Caco-2 (cell line): ENCODE results near the gene TNFAIP8. TPM values are rescaled to one million over a fixed set of nuclear protein-coding genes. Genes with fewer than 3 reads are reported as not detected.

Experiments used
- BruUV-seq: library from RNA; stranded (reverse); fragments of 400-500 nt; replicated peaks from 2 replicates; lab custom pipeline; 2021; lab: Mats Ljungman, UMichigan
- CTCF ChIA-PET: fragments of 300-600 bp; sonication (Branson Sonifier 250); formaldehyde crosslinking; loops from one replicate; lab custom pipeline; 2022; ENCODE audit warnings: antibody characterized with exemption; lab: Charles Lee
- POLR2A ChIA-PET: fragments of 300-600 bp; sonication (Branson Sonifier 250); formaldehyde crosslinking; loops from one replicate; lab custom pipeline; 2022; ENCODE audit warnings: antibody characterized with exemption; lab: Charles Lee
- DNase-seq, 2 experiments: peaks; one replicate each; pipeline versions ENCODE4 v3.0.0 to v3.0.0-alpha.2; 2020 to 2022
- H3K27me3 ChIP-seq: replicated peaks from 2 replicates; pipeline ENCODE4 v1.6.0; 2011; ENCODE audit warnings: low read length; ENCODE audit not compliant: control insufficient read depth, insufficient read depth
- H3K36me3 ChIP-seq: 2 replicates; pipeline ENCODE4 v1.5.1; 2011; ENCODE audit warnings: low read length; ENCODE audit not compliant: control insufficient read depth, insufficient read depth
- H3K4me1 ChIP-seq: fragments of 250-450 bp; sonication (Bioruptor Pico); 2 replicates; pipeline ENCODE4 v1.5.1; 2020; ENCODE audit warnings: mild to moderate bottlenecking
- H3K4me3 ChIP-seq: 2 replicates; pipeline ENCODE4 v1.5.1; 2011; ENCODE audit warnings: low read depth, mild to moderate bottlenecking, control low read depth, low read length
- H3K9me3 ChIP-seq: fragments of 250-450 bp; sonication (Bioruptor Pico); 2 replicates; pipeline ENCODE4 v1.5.1; 2020; ENCODE audit warnings: mild to moderate bottlenecking, moderate library complexity
- H3K27ac Mint-ChIP-seq: one replicate; pipeline ENCODE4 v1.8.0; 2022; ENCODE audit warnings: mixed read lengths; ENCODE audit not compliant: unreplicated experiment
- H3K27me3 Mint-ChIP-seq: one replicate; pipeline ENCODE4 v1.8.0; 2022; ENCODE audit warnings: mixed read lengths; ENCODE audit not compliant: insufficient read depth, unreplicated experiment
- H3K36me3 Mint-ChIP-seq: one replicate; pipeline ENCODE4 v1.8.0; 2022; ENCODE audit warnings: mild to moderate bottlenecking, mixed read lengths; ENCODE audit not compliant: insufficient read depth, unreplicated experiment
- H3K4me1 Mint-ChIP-seq: one replicate; pipeline ENCODE4 v1.8.0; 2022; ENCODE audit warnings: low read depth, mixed read lengths; ENCODE audit not compliant: unreplicated experiment
- H3K4me3 Mint-ChIP-seq: one replicate; pipeline ENCODE4 v1.8.0; 2022; ENCODE audit warnings: mild to moderate bottlenecking, moderate library complexity, mixed read lengths; ENCODE audit not compliant: unreplicated experiment
- H3K9me3 Mint-ChIP-seq: one replicate; pipeline ENCODE4 v1.8.0; 2022; ENCODE audit warnings: mixed read lengths; ENCODE audit not compliant: unreplicated experiment
- intact Hi-C: fragments of 100-400 bp; cut with micrococcal nuclease; formaldehyde crosslinking; loops from one replicate; pipeline ENCODE4 v1.10.0; 2022; ENCODE audit not compliant: unreplicated experiment
- total RNA-seq: library from RNA; stranded (reverse); gene quantifications from 2 replicates; pipeline ENCODE4 v1.2.3, GENCODE V29; 2022
- TF ChIP-seq, protein P1 (sequence below), 2 experiments: fragments of 200-600 bp in 1 of 2; IDR thresholded peaks; 1 replicate in 1 of 2; 2 replicates in 1 of 2; pipeline versions ENCODE4 v1.5.1 to v1.8.0; 2011 to 2022; ENCODE audit warnings: antibody characterized with exemption in 1 of 2, control low read depth in 1 of 2, inconsistent platforms in 1 of 2, low read depth in 1 of 2, low read length in 1 of 2, mild to moderate bottlenecking in 1 of 2, moderate library complexity in 1 of 2; ENCODE audit not compliant: insufficient read depth in 1 of 2, severe bottlenecking in 1 of 2, unreplicated experiment in 1 of 2

Gene TNFAIP8
- total RNA-seq, 1 experiment from 2014 or later: 7.4 TPM

DNA sequence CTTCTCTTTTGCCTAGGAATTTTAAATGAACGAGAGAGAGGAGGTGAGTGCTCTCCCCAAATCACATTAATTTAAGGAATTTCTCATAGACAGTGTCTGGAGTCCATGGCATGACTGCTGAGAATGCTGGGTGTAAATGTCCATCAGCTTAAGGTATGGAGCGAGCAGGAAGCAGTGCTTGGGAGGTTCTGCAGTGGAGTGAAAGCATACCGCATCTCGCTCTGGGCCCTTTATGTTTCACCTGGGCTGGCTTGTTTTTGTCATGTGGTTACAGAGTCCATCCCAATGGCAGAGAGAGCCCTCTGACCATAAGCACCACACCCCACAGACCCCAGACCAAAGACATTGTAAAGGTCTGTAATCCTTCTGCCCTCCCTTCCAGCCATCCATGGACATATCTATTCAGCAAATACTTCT lies 20.6 kb upstream of the TNFAIP8 start:
- no peaks in the 10 kb centered on the region for H3K27me3 ChIP-seq
- TF ChIP-seq, protein P1, sequence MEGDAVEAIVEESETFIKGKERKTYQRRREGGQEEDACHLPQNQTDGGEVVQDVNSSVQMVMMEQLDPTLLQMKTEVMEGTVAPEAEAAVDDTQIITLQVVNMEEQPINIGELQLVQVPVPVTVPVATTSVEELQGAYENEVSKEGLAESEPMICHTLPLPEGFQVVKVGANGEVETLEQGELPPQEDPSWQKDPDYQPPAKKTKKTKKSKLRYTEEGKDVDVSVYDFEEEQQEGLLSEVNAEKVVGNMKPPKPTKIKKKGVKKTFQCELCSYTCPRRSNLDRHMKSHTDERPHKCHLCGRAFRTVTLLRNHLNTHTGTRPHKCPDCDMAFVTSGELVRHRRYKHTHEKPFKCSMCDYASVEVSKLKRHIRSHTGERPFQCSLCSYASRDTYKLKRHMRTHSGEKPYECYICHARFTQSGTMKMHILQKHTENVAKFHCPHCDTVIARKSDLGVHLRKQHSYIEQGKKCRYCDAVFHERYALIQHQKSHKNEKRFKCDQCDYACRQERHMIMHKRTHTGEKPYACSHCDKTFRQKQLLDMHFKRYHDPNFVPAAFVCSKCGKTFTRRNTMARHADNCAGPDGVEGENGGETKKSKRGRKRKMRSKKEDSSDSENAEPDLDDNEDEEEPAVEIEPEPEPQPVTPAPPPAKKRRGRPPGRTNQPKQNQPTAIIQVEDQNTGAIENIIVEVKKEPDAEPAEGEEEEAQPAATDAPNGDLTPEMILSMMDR (IDR thresholded peaks at IDR 0.05; ENCODE audit: insufficient read depth in 1 of 2, low read depth in 1 of 2, low read length in 1 of 2, severe bottlenecking in 1 of 2, unreplicated experiment in 1 of 2): no peak
- DNase-seq: no peak
- H3K4me1 ChIP-seq: peaks cover 7% of the 10 kb centered on the region
- intact Hi-C loops: loop anchor here (1.0 kb wide), 4 partner anchors 67 to 347 kb away; partner anchors contain the start of gene DTWD2
- CTCF ChIA-PET: interaction anchor here (1.0 to 1.7 kb wide), 5 partner anchors 12 to 326 kb away, joined by 3 to 14 read pairs (median 4); no protein-coding TSS in a partner anchor
- POLR2A ChIA-PET: interaction anchor here (0.8 kb wide), 1 partner anchor 67 kb away, joined by 3 read pairs; no protein-coding TSS in a partner anchor
- H3K9me3 ChIP-seq: no peaks in the 10 kb centered on the region
- Mint-ChIP-seq H3K9me3 (no peaks in the 10 kb centered on the region), H3K4me3 (no peak overlapping the region), H3K36me3 (no peaks in the 10 kb centered on the region), H3K27ac (no peak overlapping the region), H3K4me1 (peaks cover 17% of the 10 kb centered on the region), H3K27me3 (no peaks in the 10 kb centered on the region)
- BruUV-seq: no TSS peak
- no peaks in the 10 kb centered on the region for H3K36me3 ChIP-seq
- no peak overlapping the region for H3K4me3 ChIP-seq

DNA sequence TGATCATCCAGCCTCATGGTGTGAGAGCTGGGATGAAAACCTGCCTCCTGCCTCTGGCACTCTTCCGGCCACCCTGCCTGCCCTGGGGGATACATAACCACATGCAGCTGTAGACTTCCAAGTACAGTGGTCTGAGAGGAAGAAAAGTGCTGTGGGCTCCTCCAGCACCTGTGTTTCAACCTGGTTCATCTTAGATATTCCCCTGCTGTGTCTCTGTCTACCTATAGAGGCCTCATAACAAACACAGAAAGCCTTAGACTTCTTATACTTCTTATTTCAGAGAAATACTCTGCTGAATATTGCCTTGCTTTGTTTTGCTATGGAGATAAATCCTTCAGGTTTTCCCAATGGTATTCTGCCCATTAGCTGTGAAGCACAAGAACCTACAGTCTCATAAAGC lies 19.6 kb upstream of the TNFAIP8 start:
- Mint-ChIP-seq H3K4me3 (no peak overlapping the region), H3K36me3 (no peaks in the 10 kb centered on the region), H3K9me3 (no peaks in the 10 kb centered on the region), H3K27ac (no peak overlapping the region), H3K4me1 (peaks cover 14% of the 10 kb centered on the region), H3K27me3 (no peaks in the 10 kb centered on the region)
- no peaks in the 10 kb centered on the region for H3K9me3 ChIP-seq
- no TSS peak for BruUV-seq
- H3K36me3 ChIP-seq: no peaks in the 10 kb centered on the region
- CTCF ChIA-PET: no interaction called here
- DNase-seq: no peak
- POLR2A ChIA-PET: no interaction called here
- intact Hi-C loops: no loop called here
- no peaks in the 10 kb centered on the region for H3K27me3 ChIP-seq
- peaks cover 7% of the 10 kb centered on the region for H3K4me1 ChIP-seq
- no peak overlapping the region for H3K4me3 ChIP-seq
- TF ChIP-seq, protein P1 (IDR thresholded peaks at IDR 0.05; ENCODE audit: insufficient read depth in 1 of 2, low read depth in 1 of 2, low read length in 1 of 2, severe bottlenecking in 1 of 2, unreplicated experiment in 1 of 2): no peak

DNA sequence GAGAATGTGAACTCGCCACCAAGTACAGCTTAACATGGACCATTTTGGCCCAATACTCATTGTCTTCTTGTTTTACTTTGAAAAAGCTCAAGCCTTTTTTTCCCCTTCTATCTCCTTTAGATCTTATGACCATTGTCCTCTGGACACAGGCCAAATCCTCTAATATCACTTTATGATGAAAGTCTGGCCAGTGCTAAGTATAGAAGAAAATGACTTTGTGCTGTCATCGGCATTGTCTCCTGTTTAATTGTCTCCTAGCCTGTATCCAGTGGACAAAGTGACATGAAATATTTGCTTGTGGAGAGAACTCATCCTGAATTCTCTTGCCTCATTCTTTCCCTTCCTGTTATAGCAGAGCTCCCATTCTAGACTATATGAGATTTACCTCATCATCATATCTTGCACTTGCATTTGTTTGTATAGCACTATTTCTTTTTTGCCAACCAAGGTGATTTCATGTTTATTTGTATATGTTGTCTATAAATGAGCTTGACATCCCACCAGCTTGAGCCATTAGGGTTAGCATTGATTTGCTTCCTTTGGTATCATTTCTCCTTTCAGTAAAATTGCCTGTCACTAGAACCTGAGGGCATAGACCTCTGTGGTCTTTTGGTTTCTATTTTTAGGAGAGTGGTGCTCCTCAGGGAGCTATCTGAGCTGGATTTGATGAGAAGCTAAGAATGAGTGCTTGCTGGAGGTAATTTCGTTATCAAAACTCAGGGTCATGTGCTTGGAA lies 18.8 kb upstream of the TNFAIP8 start:
- no TSS peak for BruUV-seq
- no peaks in the 10 kb centered on the region for H3K27me3 Mint-ChIP-seq
- no peak overlapping the region for H3K27ac Mint-ChIP-seq
- H3K4me1 Mint-ChIP-seq: peaks cover 14% of the 10 kb centered on the region
- no peak overlapping the region for H3K4me3 ChIP-seq
- no peaks in the 10 kb centered on the region for H3K36me3 Mint-ChIP-seq
- CTCF ChIA-PET: interaction anchor here (0.7 to 1.0 kb wide), 2 partner anchors 21 to 76 kb away, joined by 3 read pairs; no protein-coding TSS in a partner anchor
- no peaks in the 10 kb centered on the region for H3K36me3 ChIP-seq
- no peak for DNase-seq
- TF ChIP-seq, protein P1 (IDR thresholded peaks at IDR 0.05; ENCODE audit: insufficient read depth in 1 of 2, low read depth in 1 of 2, low read length in 1 of 2, severe bottlenecking in 1 of 2, unreplicated experiment in 1 of 2): no peak
- intact Hi-C loops: no loop called here
- H3K4me1 ChIP-seq: peaks cover 7% of the 10 kb centered on the region
- no peaks in the 10 kb centered on the region for H3K9me3 Mint-ChIP-seq
- H3K9me3 ChIP-seq: no peaks in the 10 kb centered on the region
- H3K27me3 ChIP-seq: no peaks in the 10 kb centered on the region
- H3K4me3 Mint-ChIP-seq: no peak overlapping the region
- POLR2A ChIA-PET: interaction anchor here (0.9 kb wide), 1 partner anchor 266 kb away, joined by 3 read pairs; the partner anchor contains the start of gene DMXL1
